LNCaP clone FGC (cell line): Measurements from ENCODE around the gene HOXD12.
A peak's percentile ranks its signal among the peaks of the same experiment; 100 is the strongest.

Experiments used
- DNase-seq: peaks from one replicate; pipeline ENCODE4 v3.0.0-alpha.2; 2011; ENCODE audit warnings: low read depth
- H3K4me3 ChIP-seq: 2 replicates; pipeline ENCODE4 v1.5.1; 2011; ENCODE audit warnings: mild to moderate bottlenecking, low read depth, low read length, control low read depth
- TF ChIP-seq, protein P1 (sequence below): IDR thresholded peaks from 2 replicates; pipeline ENCODE4 v1.5.1; 2012; ENCODE audit warnings: mild to moderate bottlenecking; ENCODE audit not compliant: control insufficient read depth, insufficient read depth; ENCODE audit errors: extremely low read depth

Gene HOXD12

DNA sequence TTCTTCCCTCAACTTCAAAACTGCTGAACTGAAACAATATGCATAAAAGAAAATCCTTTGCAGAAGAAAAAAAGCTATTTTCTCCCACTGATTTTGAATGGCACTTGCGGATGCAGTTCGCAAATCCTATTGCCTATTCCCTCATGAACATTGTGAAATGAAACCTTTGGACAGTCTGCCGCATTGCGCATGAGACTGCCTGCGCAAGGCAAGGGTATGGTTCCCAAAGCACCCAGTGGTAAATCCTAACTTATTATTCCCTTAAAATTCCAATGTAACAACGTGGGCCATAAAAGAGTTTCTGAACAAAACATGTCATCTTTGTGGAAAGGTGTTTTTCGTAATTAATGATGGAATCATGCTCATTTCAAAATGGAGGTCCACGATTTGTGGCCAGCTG lies 38.3 kb downstream of the HOXD12 start:
- no peak overlapping the region for H3K4me3 ChIP-seq
- DNase-seq = no peak
- TF ChIP-seq, protein P1, sequence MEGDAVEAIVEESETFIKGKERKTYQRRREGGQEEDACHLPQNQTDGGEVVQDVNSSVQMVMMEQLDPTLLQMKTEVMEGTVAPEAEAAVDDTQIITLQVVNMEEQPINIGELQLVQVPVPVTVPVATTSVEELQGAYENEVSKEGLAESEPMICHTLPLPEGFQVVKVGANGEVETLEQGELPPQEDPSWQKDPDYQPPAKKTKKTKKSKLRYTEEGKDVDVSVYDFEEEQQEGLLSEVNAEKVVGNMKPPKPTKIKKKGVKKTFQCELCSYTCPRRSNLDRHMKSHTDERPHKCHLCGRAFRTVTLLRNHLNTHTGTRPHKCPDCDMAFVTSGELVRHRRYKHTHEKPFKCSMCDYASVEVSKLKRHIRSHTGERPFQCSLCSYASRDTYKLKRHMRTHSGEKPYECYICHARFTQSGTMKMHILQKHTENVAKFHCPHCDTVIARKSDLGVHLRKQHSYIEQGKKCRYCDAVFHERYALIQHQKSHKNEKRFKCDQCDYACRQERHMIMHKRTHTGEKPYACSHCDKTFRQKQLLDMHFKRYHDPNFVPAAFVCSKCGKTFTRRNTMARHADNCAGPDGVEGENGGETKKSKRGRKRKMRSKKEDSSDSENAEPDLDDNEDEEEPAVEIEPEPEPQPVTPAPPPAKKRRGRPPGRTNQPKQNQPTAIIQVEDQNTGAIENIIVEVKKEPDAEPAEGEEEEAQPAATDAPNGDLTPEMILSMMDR = no peak

DNA sequence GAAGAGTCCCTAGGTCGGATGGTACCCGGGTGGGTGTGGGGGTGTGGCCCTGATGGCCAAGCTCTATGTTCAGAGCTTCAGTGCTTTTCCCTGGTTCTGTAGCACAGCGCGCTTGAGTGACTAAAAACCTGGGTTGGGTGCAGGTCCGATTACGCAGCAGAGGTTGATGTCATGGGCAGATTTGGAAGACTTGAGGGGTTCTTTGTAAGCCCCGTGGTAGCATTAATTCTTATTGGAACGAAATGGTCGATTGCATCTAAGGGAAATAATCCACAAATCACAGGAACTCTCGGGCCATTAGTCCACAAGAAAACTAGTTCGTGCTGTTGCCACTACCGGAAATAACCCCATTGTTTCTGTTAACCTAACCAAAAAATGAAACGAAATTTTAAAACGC lies 38.9 kb downstream of the HOXD12 start:
- no peak for DNase-seq
- H3K4me3 ChIP-seq = no peak overlapping the region
- TF ChIP-seq, protein P1 = no peak

DNA sequence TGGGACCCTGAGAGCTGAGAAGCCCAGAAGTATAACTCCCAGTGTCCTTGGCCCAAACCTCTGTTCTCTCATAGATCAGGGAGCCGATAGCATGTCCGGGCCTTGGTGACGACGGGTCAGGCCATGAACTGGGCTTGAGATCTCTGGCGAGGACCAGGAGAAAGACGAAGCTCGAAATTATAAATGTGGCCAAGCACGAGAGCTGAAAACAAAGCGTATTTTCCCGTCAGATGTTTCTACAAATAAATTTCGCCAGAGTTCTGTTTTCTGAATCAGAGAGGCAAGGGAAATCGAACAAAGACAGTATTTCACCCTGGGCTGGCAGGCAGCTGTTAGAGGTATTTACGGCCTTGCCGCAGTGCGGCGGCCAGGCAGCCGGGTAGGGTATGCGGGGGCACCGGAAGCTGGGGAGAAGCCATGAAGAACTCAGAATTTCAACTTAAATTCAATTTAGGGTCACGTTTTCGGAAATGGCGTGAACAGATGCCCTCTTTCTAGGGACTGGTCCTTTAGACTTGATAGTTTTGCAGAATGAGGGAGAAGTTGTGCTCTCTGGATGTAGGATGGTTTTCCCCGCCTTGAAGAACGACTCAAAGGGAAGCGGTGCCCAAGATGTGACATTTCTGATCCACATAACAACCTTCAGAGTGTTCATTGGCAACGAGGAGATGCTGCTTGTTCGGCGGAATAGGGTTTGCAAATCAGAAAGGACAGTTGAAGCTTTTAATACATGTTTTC lies 39.5 kb downstream of the HOXD12 start:
- H3K4me3 ChIP-seq = no peak overlapping the region
- no peak for DNase-seq
- TF ChIP-seq, protein P1 = no peak

DNA sequence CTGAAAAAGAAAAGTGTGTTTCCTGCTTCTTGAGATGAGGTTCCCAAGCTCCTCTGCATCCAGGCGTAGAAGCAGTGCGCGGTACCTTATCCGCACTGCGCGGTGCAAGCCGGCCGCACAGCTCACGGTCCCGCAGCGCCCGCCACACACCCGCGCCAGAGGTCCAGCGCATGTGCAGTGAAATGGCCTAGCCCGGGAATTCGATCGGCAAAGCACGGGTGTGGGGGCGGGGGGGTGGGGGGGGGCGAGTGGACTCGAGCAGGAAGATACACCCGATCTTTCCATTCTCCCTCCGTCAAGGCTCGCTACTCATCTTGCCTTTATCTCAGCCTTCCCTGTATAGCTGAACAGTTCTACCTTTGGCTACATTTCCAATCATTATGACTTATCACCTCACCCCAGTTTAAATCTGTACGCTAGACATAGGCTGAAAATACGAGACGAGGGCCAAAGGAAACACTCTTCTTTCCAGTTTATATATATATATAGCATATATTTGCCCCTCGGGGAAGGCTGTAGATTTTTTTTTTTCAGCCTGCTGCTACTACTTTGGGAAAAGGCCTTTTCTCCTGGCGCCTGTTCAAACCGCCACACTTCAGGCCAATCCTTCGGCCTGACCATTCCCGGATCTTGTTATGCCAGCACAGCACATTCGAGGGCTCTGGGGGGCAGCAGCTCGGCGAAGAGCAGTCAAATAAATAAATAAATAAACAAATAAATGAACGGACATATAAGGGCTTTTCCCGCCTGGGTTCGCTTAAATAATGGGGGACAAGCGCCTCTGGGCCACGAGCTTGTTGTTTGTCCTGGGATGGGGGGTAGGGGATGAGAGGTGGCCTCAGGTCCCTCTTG lies 40.3 kb downstream of the HOXD12 start:
- no peak overlapping the region for H3K4me3 ChIP-seq
- TF ChIP-seq, protein P1 = no peak
- DNase-seq = no peak

DNA sequence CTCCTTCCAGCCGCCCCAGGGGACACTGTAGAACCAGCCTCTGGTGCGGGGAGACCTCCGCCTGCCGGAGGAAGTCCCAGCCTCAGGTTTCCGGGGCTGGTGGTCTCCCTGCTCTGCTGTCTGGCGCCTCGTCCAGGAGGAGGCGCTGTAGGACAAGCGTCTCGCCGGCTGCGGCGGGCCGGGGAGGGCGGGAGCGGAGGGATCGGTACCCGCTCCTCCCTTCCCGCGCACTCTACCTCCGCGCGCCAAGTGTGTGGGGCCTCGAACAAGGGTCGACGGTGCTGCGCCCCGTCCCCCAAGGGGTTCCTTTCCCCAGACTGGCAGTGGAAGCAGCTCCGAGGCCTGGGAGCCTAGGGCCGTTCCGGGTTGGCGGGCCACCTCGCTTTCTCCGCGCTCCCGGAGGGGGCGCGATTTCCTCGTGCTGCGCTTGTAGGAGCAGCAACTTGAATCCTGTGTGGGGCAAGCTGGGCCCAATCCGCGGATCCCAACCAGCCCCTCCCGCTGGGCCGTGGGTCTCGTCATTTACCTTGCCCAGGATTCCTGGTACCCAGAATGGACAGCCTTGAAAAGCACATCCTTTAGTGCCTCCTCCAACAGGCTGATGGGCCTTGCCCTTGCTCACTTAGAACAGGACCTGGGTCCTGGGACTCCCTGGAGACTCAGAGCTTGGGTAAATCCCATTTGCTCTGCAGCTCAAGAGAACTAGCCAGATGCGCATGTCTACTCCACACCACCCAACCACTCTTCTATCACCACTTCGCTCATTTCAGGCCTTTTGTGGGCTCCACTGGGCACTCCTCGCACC lies 41.1 kb downstream of the HOXD12 start:
- TF ChIP-seq, protein P1 = peak; percentile 95
- H3K4me3 ChIP-seq = peak overlapping the region; percentile 41
- DNase-seq = no peak

DNA sequence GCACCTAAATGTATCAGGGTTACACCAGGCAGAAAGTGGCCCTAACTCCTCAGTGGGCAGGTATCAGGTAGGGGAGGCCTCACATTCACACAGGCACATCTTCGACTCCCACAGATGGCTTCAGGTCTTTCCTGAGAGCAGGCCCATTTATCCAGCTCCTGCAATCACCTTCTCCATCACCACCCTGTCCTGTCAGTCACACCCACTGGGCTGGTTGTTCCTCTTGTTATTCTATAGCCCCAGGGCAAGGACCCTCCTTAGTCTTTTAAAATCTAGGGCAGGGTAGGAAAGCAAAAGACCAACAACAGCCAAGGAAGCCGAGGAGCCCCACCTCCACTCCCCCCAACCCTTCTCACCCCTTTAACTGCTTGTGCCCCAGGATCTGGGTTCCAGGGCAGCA lies 42.7 kb downstream of the HOXD12 start:
- TF ChIP-seq, protein P1 = no peak
- no peak overlapping the region for H3K4me3 ChIP-seq
- no peak for DNase-seq
